OCI-LY7 (cell line): ENCODE data around the gene TAP1. TPM values are rescaled to one million over a fixed set of nuclear protein-coding genes. Genes with fewer than 3 reads are reported as not detected.

ENCODE experiments used
- BruUV-seq: library from RNA; stranded (reverse); fragments of 400-500 nt; replicated peaks from 2 replicates; lab custom pipeline; 2021; lab: Mats Ljungman, UMichigan
- CTCF ChIA-PET: fragments of 300-600 bp; sonication (Branson Sonifier 250); formaldehyde crosslinking; loops from one replicate; lab custom pipeline; 2022; ENCODE audit warnings: antibody characterized with exemption; ENCODE audit not compliant: unreplicated experiment; lab: Charles Lee
- POLR2A ChIA-PET: fragments of 300-600 bp; sonication (Branson Sonifier 250); formaldehyde crosslinking; loops from one replicate; lab custom pipeline; 2022; ENCODE audit warnings: antibody characterized with exemption; lab: Charles Lee
- DNase-seq: peaks from one replicate; pipeline ENCODE4 v3.0.0-alpha.2; 2015; ENCODE audit warnings: low spot score
- H2AFZ ChIP-seq: fragments of 200-600 bp; sonication (generic), shearing (Covaris generic); 2 replicates; pipeline ENCODE4 v1.6.1; 2014; ENCODE audit warnings: mild to moderate bottlenecking, antibody characterized with exemption, low read length, moderate library complexity
- H3K27ac ChIP-seq: fragments of 200-600 bp; sonication (generic); 2 replicates; pipeline ENCODE4 v1.5.1; 2014; ENCODE audit warnings: mixed run types, low read depth, mild to moderate bottlenecking, moderate library complexity, low read length, inconsistent platforms; ENCODE audit not compliant: poor library complexity, severe bottlenecking
- H3K36me3 ChIP-seq: fragments of 200-600 bp; sonication (generic); 2 replicates; pipeline ENCODE4 v1.6.1; 2014; ENCODE audit warnings: mild to moderate bottlenecking, antibody characterized with exemption, low read length, moderate library complexity, mixed read lengths; ENCODE audit not compliant: insufficient read depth
- H3K4me1 ChIP-seq: fragments of 200-600 bp; sonication (generic); 2 replicates; pipeline ENCODE4 v1.5.1; 2014; ENCODE audit warnings: mild to moderate bottlenecking, low read length; ENCODE audit not compliant: insufficient read depth, poor library complexity, severe bottlenecking
- H3K4me2 ChIP-seq: fragments of 200-600 bp; sonication (generic); 2 replicates; pipeline ENCODE4 v1.6.1; 2014; ENCODE audit warnings: mild to moderate bottlenecking, low read length
- H3K4me3 ChIP-seq: fragments of 200-600 bp; sonication (generic); 2 replicates; pipeline ENCODE4 v1.5.1; 2014; ENCODE audit warnings: mild to moderate bottlenecking, low read depth, low read length; ENCODE audit not compliant: poor library complexity, severe bottlenecking
- H3K79me2 ChIP-seq: fragments of 200-600 bp; sonication (generic); 2 replicates; pipeline ENCODE4 v1.6.1; 2016; ENCODE audit warnings: low read depth, mild to moderate bottlenecking, low read length, moderate library complexity, mixed read lengths; ENCODE audit not compliant: insufficient read depth
- H3K9me2 ChIP-seq: fragments of 200-600 bp; sonication (generic); 2 replicates; pipeline ENCODE4 v1.6.1; 2016; ENCODE audit warnings: mild to moderate bottlenecking, low read length, mixed read lengths; ENCODE audit not compliant: insufficient read depth
- H3K9me3 ChIP-seq: fragments of 200-600 bp; sonication (generic); 2 replicates; pipeline ENCODE4 v1.6.1; 2014; ENCODE audit warnings: mild to moderate bottlenecking, mixed run types, low read length, mixed read lengths
- H4K20me1 ChIP-seq: fragments of 200-600 bp; sonication (generic); 2 replicates; pipeline ENCODE4 v1.6.1; 2014; ENCODE audit warnings: mild to moderate bottlenecking, antibody characterized with exemption, low read length, moderate library complexity, mixed read lengths; ENCODE audit not compliant: insufficient read depth
- EZH2phosphoT487 ChIP-seq: fragments of 200-600 bp; sonication (generic); IDR thresholded peaks from 2 replicates; pipeline ENCODE4 v1.6.1; 2018; ENCODE audit warnings: low read depth, borderline replicate concordance, mild to moderate bottlenecking, mixed run types, antibody characterized with exemption, low read length, moderate library complexity, mixed read lengths
- intact Hi-C: fragments of 100-400 bp; cut with micrococcal nuclease; formaldehyde crosslinking; loops from one replicate; pipeline ENCODE4 v1.10.0; 2022; ENCODE audit not compliant: unreplicated experiment
- total RNA-seq, 2 experiments: library from RNA; depleted of rRNA in 1 of 2; stranded (reverse); fragments of >200 nt in 1 of 2; shearing (Covaris generic) in 1 of 2; gene quantifications; 2 replicates each; pipeline ENCODE4 v1.2.3, GENCODE V29; 2014 to 2022
- TF ChIP-seq, protein P1 (sequence below): fragments of 200-600 bp; sonication (generic); conservative IDR thresholded peaks from 2 replicates; pipeline ENCODE4 v1.5.1; 2014; ENCODE audit warnings: mild to moderate bottlenecking, antibody characterized with exemption, low read length, moderate library complexity, mixed read lengths

Gene TAP1
- total RNA-seq, 2 experiments from 2014 or later: 66.3 to 85.9 TPM

DNA sequence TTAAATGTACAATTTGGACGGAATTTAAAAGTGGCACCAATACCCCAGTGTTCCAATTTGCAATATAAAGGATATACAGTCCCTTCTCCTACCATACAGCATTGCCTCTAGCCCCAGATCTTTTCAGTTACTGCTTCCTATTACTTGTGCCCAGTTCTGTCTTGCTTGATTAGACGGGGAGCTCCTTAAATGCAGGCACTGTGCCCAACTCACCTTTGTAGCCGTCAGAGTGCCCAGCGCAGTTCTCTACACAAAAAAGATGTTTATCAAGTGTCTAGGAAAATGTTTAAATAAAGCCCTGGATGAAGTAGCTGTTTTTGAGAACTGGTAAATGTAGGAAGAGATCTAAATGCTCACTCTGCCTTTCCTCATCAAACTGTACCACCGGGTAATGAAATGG is 22.6 kb downstream of the TAP1 start:
- CTCF ChIA-PET: no interaction called here
- H3K4me1 ChIP-seq: peaks cover 10% of the 10 kb centered on the region
- H2AFZ ChIP-seq: no peak overlapping the region
- H3K4me2 ChIP-seq: no peak overlapping the region
- H3K79me2 ChIP-seq: peaks cover 4% of the 10 kb centered on the region; the same call in 1 of the 2 replicates
- DNase-seq: no peak
- peaks cover 93% of the 10 kb centered on the region for H3K36me3 ChIP-seq
- POLR2A ChIA-PET: interaction anchor here (0.5 to 1.6 kb wide), 2 partner anchors 37 to 1954 kb away, joined by 3 to 5 read pairs; no protein-coding TSS in a partner anchor
- H4K20me1 ChIP-seq: no peaks in the 10 kb centered on the region
- no peak overlapping the region for H3K27ac ChIP-seq
- TF ChIP-seq, protein P1, sequence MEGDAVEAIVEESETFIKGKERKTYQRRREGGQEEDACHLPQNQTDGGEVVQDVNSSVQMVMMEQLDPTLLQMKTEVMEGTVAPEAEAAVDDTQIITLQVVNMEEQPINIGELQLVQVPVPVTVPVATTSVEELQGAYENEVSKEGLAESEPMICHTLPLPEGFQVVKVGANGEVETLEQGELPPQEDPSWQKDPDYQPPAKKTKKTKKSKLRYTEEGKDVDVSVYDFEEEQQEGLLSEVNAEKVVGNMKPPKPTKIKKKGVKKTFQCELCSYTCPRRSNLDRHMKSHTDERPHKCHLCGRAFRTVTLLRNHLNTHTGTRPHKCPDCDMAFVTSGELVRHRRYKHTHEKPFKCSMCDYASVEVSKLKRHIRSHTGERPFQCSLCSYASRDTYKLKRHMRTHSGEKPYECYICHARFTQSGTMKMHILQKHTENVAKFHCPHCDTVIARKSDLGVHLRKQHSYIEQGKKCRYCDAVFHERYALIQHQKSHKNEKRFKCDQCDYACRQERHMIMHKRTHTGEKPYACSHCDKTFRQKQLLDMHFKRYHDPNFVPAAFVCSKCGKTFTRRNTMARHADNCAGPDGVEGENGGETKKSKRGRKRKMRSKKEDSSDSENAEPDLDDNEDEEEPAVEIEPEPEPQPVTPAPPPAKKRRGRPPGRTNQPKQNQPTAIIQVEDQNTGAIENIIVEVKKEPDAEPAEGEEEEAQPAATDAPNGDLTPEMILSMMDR: no peak
- no peak for TF ChIP-seq EZH2phosphoT487
- no peaks in the 10 kb centered on the region for H3K9me3 ChIP-seq
- intact Hi-C loops: no loop called here
- no peaks in the 10 kb centered on the region for H3K9me2 ChIP-seq
- no peak overlapping the region for H3K4me3 ChIP-seq
- no TSS peak for BruUV-seq

DNA sequence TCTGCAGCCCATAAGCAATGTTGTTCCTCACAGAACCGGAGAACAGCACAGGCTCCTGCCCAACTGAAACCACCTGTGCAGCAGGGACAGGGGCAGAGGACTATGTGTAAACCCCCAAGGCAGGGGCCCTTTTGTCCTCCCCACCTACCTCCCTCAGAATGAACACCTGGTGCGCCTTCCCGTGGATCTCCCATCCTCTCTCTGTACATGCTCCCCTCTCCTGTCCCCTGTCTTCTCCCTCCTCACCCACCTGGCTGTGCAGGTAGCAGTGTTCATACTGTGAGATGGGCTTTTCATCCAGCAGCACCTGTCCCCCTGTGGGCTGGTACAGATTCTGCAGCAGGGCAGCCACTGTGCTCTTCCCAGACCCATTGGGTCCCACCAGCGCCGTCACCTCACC is 23.5 kb downstream of the TAP1 start:
- Histone ChIP-seq H3K4me3 (no peak overlapping the region), H3K9me2 (no peaks in the 10 kb centered on the region), H3K27ac (no peak overlapping the region), H3K79me2 (0 out of 2 replicates have a peak, but pooled peaks cover 3% of the 10 kb centered on the region), H3K9me3 (no peaks in the 10 kb centered on the region), H2AFZ (no peak overlapping the region), H4K20me1 (no peaks in the 10 kb centered on the region), H3K4me1 (peaks cover 5% of the 10 kb centered on the region), H3K4me2 (no peak overlapping the region), H3K36me3 (peaks cover 84% of the 10 kb centered on the region)
- BruUV-seq: no TSS peak
- intact Hi-C loops: no loop called here
- DNase-seq: no peak
- no peak for TF ChIP-seq EZH2phosphoT487
- TF ChIP-seq, protein P1: no peak
- ChIA-PET CTCF (no interaction called here), POLR2A (no interaction called here)

DNA sequence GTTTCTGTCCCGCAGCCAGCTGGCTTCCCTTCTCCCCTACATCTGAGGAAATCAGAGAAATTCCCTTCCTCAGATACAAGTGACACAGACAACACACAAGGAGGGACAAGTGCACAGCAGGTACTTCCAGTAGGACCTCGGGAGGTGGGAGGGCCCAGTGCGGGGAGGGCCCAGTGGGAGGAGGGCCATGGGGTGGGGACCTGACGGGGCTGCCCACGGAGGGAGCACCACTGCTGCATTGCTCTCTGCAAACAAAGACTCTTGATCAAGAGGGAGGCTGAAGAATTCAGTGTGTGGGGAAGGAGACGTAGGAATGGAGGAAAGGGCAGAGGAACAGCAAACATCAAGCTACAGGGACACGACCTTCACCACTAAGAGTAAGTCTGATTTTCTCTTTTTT is 24.0 kb downstream of the TAP1 start:
- no TSS peak for BruUV-seq
- intact Hi-C loops: no loop called here

More for the DNA sequence above, 24.0 kb downstream of the TAP1 start:
- Histone ChIP-seq H3K79me2 (0 out of 2 replicates have a peak, but pooled peaks cover 3% of the 10 kb centered on the region), H3K4me3 (no peak overlapping the region), H3K9me2 (no peaks in the 10 kb centered on the region), H2AFZ (no peak overlapping the region), H3K27ac (no peak overlapping the region), H3K4me2 (no peak overlapping the region), H3K4me1 (peaks cover 5% of the 10 kb centered on the region), H4K20me1 (no peaks in the 10 kb centered on the region), H3K9me3 (no peaks in the 10 kb centered on the region), H3K36me3 (peaks cover 78% of the 10 kb centered on the region)
- DNase-seq: no peak
- POLR2A ChIA-PET: no interaction called here
- CTCF ChIA-PET: no interaction called here
- TF ChIP-seq EZH2phosphoT487: no peak
- TF ChIP-seq, protein P1: no peak
